HEK293 (cell line): ENCODE data around the gene FRAT2.

Source experiments
- CTCF ChIA-PET: fragments of 350-600 bp; formaldehyde crosslinking; extraction: SDS; loops from one replicate; lab custom pipeline; 2021; ENCODE audit warnings: antibody characterized with exemption; lab: Yijun Ruan, JAX
- POLR2A ChIA-PET: fragments of 300-600 bp; formaldehyde crosslinking; extraction: SDS; loops from one replicate; lab custom pipeline; 2020; ENCODE audit warnings: antibody characterized with exemption, inconsistent platforms; lab: Yijun Ruan, JAX
- H3K27ac ChIP-seq: fragments of 200-500 bp; sonication (Bioruptor generic); 2 replicates; pipeline ENCODE4 v1.5.1; 2014; ENCODE audit warnings: low read depth, low read length, control low read depth, inconsistent platforms; ENCODE audit errors: extremely low read depth
- H3K36me3 ChIP-seq, 2 experiments: fragments of 200-500 bp in 1 of 2; sonication (Bioruptor generic) in 1 of 2; 1 replicate in 1 of 2; 2 replicates in 1 of 2; pipeline ENCODE4 v1.5.1; 2014 to 2017; ENCODE audit warnings: inconsistent platforms in 2 of 2, low read length in 2 of 2; ENCODE audit not compliant: control insufficient read depth in 2 of 2, insufficient read depth in 1 of 2
- H3K4me1 ChIP-seq: fragments of 200-500 bp; sonication (Bioruptor generic); 2 replicates; pipeline ENCODE4 v1.5.1; 2014; ENCODE audit warnings: mild to moderate bottlenecking, low read length, inconsistent platforms; ENCODE audit not compliant: control insufficient read depth, insufficient read depth
- H3K4me3 ChIP-seq: 2 replicates; pipeline ENCODE4 v1.5.1; 2011; ENCODE audit warnings: low read depth, mild to moderate bottlenecking, control low read depth, low read length, moderate library complexity
- H3K9me3 ChIP-seq: fragments of 200-500 bp; sonication (Bioruptor generic); 2 replicates; pipeline ENCODE4 v1.5.1; 2014; ENCODE audit warnings: low read depth, low read length, inconsistent platforms; ENCODE audit not compliant: control insufficient read depth, insufficient read depth
- ATF2 ChIP-seq: fragments of 450-650 bp; formaldehyde crosslinking; IDR thresholded peaks from 2 replicates; pipeline ENCODE4 v1.5.1; 2016; ENCODE audit warnings: missing biosample characterization, missing genetic modification characterization, low read depth
- IKZF3 ChIP-seq: fragments of 450-650 bp; IDR thresholded peaks from 2 replicates; pipeline ENCODE4 v1.5.0; 2018; ENCODE audit warnings: missing biosample characterization, mild to moderate bottlenecking, missing genetic modification characterization, moderate library complexity
- MYNN ChIP-seq: fragments of 450-650 bp; formaldehyde crosslinking; IDR thresholded peaks from 2 replicates; pipeline ENCODE4 v1.5.1; 2016; ENCODE audit warnings: missing biosample characterization, missing genetic modification characterization, borderline replicate concordance
- MZF1 ChIP-seq: fragments of 450-650 bp; formaldehyde crosslinking; IDR thresholded peaks from 2 replicates; pipeline ENCODE4 v1.5.1; 2017; ENCODE audit warnings: missing biosample characterization, missing genetic modification characterization, borderline replicate concordance
- OVOL3 ChIP-seq: fragments of 450-650 bp; formaldehyde crosslinking; IDR thresholded peaks from 2 replicates; pipeline ENCODE4 v1.5.1; 2016; ENCODE audit warnings: missing biosample characterization, missing genetic modification characterization
- PRDM1 ChIP-seq: fragments of 450-650 bp; formaldehyde crosslinking; IDR thresholded peaks from 2 replicates; pipeline ENCODE4; 2016; ENCODE audit warnings: missing biosample characterization, missing genetic modification characterization
- REPIN1 ChIP-seq: fragments of 450-650 bp; formaldehyde crosslinking; IDR thresholded peaks from 2 replicates; pipeline ENCODE4 v1.5.1; 2017; ENCODE audit warnings: missing biosample characterization, missing genetic modification characterization, low read depth
- SP2 ChIP-seq: fragments of 450-650 bp; formaldehyde crosslinking; IDR thresholded peaks from 2 replicates; pipeline ENCODE4 v1.5.1; 2016; ENCODE audit warnings: missing biosample characterization, missing genetic modification characterization
- ZBTB1 ChIP-seq: fragments of 450-650 bp; formaldehyde crosslinking; IDR thresholded peaks from 2 replicates; pipeline ENCODE4 v1.5.1; 2016; ENCODE audit warnings: missing biosample characterization, missing genetic modification characterization
- ZBTB8A ChIP-seq: fragments of 450-650 bp; formaldehyde crosslinking; IDR thresholded peaks from 2 replicates; pipeline ENCODE4 v1.5.1; 2016; ENCODE audit warnings: missing biosample characterization, missing genetic modification characterization
- ZNF324 ChIP-seq: fragments of 450-650 bp; formaldehyde crosslinking; IDR thresholded peaks from 2 replicates; pipeline ENCODE4 v1.5.1; 2016; ENCODE audit warnings: missing biosample characterization, missing genetic modification characterization
- ZNF473 ChIP-seq: fragments of 450-650 bp; formaldehyde crosslinking; IDR thresholded peaks from 2 replicates; pipeline ENCODE4 v1.5.1; 2017; ENCODE audit warnings: missing biosample characterization, missing genetic modification characterization
- ZNF529 ChIP-seq: fragments of 450-650 bp; formaldehyde crosslinking; IDR thresholded peaks from 2 replicates; pipeline ENCODE4 v1.5.1; 2017; ENCODE audit warnings: missing genetic modification characterization, missing biosample characterization; ENCODE audit not compliant: insufficient replicate concordance
- ZNF549 ChIP-seq: fragments of 450-650 bp; IDR thresholded peaks from 2 replicates; pipeline ENCODE4 v1.5.1; 2018; ENCODE audit warnings: missing biosample characterization, missing genetic modification characterization, mild to moderate bottlenecking, inconsistent platforms, moderate library complexity
- ZNF558 ChIP-seq: fragments of 450-650 bp; formaldehyde crosslinking; IDR thresholded peaks from 2 replicates; pipeline ENCODE4 v1.5.1; 2016; ENCODE audit warnings: missing biosample characterization, missing genetic modification characterization
- ZNF585B ChIP-seq: fragments of 450-650 bp; formaldehyde crosslinking; IDR thresholded peaks from 2 replicates; pipeline ENCODE4 v1.5.1; 2016; ENCODE audit warnings: missing biosample characterization, missing genetic modification characterization
- ZNF654 ChIP-seq: fragments of 450-650 bp; formaldehyde crosslinking; IDR thresholded peaks from 2 replicates; pipeline ENCODE4 v1.5.1; 2016; ENCODE audit warnings: low read depth, missing biosample characterization, missing genetic modification characterization
- ZNF660 ChIP-seq: fragments of 450-650 bp; IDR thresholded peaks from 2 replicates; pipeline ENCODE4 v1.5.1; 2018; ENCODE audit warnings: missing biosample characterization, mild to moderate bottlenecking, missing genetic modification characterization
- TF ChIP-seq, protein P1 (sequence below): fragments of 450-650 bp; formaldehyde crosslinking; IDR thresholded peaks from 2 replicates; pipeline ENCODE4 v1.5.1; 2016; ENCODE audit warnings: missing biosample characterization, missing genetic modification characterization, borderline replicate concordance
- TF ChIP-seq, protein P2 (sequence below): fragments of 450-650 bp; formaldehyde crosslinking; IDR thresholded peaks from 2 replicates; pipeline ENCODE4 v1.5.1; 2016; ENCODE audit warnings: missing biosample characterization, missing genetic modification characterization
- TF ChIP-seq, protein P3 (sequence below): fragments of 450-650 bp; formaldehyde crosslinking; IDR thresholded peaks from 2 replicates; pipeline ENCODE4 v1.5.1; 2016; ENCODE audit warnings: missing biosample characterization, missing genetic modification characterization, borderline replicate concordance

The FRAT2 gene

DNA sequence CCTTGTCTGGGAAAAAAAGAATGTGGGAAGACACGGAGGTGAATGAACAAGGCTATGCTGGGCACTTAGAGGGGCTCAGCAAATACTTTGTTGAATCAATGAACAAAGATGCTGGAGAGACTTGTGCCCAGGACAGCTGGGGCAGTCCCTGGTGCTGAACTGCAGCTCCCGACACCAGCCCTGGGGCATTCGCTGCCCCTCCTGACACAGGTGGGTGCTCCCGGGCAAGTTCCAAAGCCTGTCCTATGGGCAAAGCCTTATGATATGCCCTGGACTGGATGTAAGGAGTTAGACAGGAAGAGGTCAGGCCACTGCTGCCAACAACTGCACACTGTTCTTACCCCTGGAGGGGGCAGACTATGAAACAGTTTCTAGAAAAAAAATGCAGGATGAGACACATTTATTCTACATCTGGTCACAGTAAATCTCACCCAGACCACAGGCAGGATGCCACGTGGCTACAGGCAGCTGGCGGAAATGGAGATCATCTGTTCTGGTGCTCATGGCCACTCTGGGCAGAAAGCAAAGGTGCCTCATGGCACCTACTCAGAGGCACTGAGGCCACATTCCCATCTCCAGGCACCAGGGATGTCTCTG lies 21.9 kb upstream of the FRAT2 start:
- Histone ChIP-seq H3K36me3 (peaks cover 6 to 48% of the 10 kb centered on the region in 2 experiments; a peak in 2 of 3 replicates), H3K4me3 (no peak overlapping the region), H3K27ac (no peak overlapping the region), H3K9me3 (no peaks in the 10 kb centered on the region), H3K4me1 (no peaks in the 10 kb centered on the region)
- ChIA-PET POLR2A (no interaction called here), CTCF (interaction anchor here (0.5 to 1.2 kb wide), 4 partner anchors 35 to 284 kb away, joined by 3 to 5 read pairs (median 4); no protein-coding TSS in a partner anchor)
- TF ChIP-seq REPIN1 (no peak), ZNF558 (no peak), ZNF660 (no peak), ZBTB8A (no peak), PRDM1 (tag by site-specific recombination) (no peak), SP2 (no peak), MZF1 (tag by site-specific recombination) (no peak), ZNF473 (tag by site-specific recombination) (no peak), ZNF324 (tag by site-specific recombination) (no peak), ZNF529 (no peak), MYNN (tag by site-specific recombination) (no peak), IKZF3 (no peak), ZNF549 (no peak)
- TF ChIP-seq, protein P1, sequence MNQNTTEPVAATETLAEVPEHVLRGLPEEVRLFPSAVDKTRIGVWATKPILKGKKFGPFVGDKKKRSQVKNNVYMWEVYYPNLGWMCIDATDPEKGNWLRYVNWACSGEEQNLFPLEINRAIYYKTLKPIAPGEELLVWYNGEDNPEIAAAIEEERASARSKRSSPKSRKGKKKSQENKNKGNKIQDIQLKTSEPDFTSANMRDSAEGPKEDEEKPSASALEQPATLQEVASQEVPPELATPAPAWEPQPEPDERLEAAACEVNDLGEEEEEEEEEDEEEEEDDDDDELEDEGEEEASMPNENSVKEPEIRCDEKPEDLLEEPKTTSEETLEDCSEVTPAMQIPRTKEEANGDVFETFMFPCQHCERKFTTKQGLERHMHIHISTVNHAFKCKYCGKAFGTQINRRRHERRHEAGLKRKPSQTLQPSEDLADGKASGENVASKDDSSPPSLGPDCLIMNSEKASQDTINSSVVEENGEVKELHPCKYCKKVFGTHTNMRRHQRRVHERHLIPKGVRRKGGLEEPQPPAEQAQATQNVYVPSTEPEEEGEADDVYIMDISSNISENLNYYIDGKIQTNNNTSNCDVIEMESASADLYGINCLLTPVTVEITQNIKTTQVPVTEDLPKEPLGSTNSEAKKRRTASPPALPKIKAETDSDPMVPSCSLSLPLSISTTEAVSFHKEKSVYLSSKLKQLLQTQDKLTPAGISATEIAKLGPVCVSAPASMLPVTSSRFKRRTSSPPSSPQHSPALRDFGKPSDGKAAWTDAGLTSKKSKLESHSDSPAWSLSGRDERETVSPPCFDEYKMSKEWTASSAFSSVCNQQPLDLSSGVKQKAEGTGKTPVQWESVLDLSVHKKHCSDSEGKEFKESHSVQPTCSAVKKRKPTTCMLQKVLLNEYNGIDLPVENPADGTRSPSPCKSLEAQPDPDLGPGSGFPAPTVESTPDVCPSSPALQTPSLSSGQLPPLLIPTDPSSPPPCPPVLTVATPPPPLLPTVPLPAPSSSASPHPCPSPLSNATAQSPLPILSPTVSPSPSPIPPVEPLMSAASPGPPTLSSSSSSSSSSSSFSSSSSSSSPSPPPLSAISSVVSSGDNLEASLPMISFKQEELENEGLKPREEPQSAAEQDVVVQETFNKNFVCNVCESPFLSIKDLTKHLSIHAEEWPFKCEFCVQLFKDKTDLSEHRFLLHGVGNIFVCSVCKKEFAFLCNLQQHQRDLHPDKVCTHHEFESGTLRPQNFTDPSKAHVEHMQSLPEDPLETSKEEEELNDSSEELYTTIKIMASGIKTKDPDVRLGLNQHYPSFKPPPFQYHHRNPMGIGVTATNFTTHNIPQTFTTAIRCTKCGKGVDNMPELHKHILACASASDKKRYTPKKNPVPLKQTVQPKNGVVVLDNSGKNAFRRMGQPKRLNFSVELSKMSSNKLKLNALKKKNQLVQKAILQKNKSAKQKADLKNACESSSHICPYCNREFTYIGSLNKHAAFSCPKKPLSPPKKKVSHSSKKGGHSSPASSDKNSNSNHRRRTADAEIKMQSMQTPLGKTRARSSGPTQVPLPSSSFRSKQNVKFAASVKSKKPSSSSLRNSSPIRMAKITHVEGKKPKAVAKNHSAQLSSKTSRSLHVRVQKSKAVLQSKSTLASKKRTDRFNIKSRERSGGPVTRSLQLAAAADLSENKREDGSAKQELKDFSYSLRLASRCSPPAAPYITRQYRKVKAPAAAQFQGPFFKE (tag by site-specific recombination): no peak
- TF ChIP-seq, protein P2, sequence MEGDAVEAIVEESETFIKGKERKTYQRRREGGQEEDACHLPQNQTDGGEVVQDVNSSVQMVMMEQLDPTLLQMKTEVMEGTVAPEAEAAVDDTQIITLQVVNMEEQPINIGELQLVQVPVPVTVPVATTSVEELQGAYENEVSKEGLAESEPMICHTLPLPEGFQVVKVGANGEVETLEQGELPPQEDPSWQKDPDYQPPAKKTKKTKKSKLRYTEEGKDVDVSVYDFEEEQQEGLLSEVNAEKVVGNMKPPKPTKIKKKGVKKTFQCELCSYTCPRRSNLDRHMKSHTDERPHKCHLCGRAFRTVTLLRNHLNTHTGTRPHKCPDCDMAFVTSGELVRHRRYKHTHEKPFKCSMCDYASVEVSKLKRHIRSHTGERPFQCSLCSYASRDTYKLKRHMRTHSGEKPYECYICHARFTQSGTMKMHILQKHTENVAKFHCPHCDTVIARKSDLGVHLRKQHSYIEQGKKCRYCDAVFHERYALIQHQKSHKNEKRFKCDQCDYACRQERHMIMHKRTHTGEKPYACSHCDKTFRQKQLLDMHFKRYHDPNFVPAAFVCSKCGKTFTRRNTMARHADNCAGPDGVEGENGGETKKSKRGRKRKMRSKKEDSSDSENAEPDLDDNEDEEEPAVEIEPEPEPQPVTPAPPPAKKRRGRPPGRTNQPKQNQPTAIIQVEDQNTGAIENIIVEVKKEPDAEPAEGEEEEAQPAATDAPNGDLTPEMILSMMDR: no peak
- TF ChIP-seq, protein P3, sequence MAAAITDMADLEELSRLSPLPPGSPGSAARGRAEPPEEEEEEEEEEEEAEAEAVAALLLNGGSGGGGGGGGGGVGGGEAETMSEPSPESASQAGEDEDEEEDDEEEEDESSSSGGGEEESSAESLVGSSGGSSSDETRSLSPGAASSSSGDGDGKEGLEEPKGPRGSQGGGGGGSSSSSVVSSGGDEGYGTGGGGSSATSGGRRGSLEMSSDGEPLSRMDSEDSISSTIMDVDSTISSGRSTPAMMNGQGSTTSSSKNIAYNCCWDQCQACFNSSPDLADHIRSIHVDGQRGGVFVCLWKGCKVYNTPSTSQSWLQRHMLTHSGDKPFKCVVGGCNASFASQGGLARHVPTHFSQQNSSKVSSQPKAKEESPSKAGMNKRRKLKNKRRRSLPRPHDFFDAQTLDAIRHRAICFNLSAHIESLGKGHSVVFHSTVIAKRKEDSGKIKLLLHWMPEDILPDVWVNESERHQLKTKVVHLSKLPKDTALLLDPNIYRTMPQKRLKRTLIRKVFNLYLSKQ (tag by site-specific recombination): no peak

DNA sequence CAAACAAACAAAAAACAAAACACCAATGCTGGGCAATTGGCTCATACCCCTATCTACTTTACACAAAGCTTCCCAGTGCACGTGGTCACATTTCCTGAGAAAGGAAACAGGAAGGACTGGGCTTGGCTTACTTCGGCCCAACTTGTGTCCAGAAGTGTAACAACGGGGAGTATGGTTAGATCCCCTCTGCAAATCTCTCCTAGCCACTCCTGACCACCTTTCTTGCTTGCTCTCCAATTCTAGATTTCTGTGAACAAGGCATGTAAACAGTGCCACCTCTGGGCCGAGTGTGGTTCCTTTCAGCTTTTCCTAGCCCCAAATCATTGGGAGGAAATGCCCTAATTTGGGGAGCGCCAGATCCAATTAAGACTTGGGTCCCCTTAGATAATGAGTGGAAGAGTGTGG lies 21.0 kb upstream of the FRAT2 start:
- POLR2A ChIA-PET: no interaction called here
- TF ChIP-seq ATF2 (tag by site-specific recombination): no peak
- TF ChIP-seq ZBTB1 (tag by site-specific recombination): no peak
- no peak for TF ChIP-seq ZNF585B (tag by site-specific recombination)
- TF ChIP-seq ZNF654 (tag by site-specific recombination): peak; percentile 52
- TF ChIP-seq OVOL3: no peak
- TF ChIP-seq, protein P2: peak; percentile 63
- TF ChIP-seq, all 188 proteins: peak for 2
- Histone ChIP-seq H3K4me3 (no peak overlapping the region), H3K4me1 (no peaks in the 10 kb centered on the region), H3K27ac (no peak overlapping the region), H3K36me3 (peaks cover 6 to 44% of the 10 kb centered on the region in 2 experiments; a peak in 2 of 3 replicates), H3K9me3 (no peaks in the 10 kb centered on the region)
- CTCF ChIA-PET: interaction anchor here (0.5 to 1.6 kb wide), 8 partner anchors 25 to 283 kb away, joined by 3 to 12 read pairs (median 4); no protein-coding TSS in a partner anchor
